Upper lobe of left lung (tissue), 4 donors: ENCODE measurements around the gene SCYGR1.

Source experiments
- CTCF ChIP-seq, 6 experiments: fragments of 450-650 bp in 4 of 6; fragments of 200-600 bp in 2 of 6; sonication (generic) in 2 of 6; IDR thresholded peaks; one replicate each; pipeline ENCODE4 v1.5.1; 2016 to 2019; ENCODE audit warnings: antibody characterized with exemption in 6 of 6
- EP300 ChIP-seq, 4 donors: sonication (generic); formaldehyde crosslinking; IDR thresholded peaks; one replicate each; pipeline ENCODE4 v1.5.1; 2017; ENCODE audit warnings: antibody characterized with exemption in 4 of 4, control low read depth in 2 of 4
- POLR2A ChIP-seq, 4 donors: fragments of 450-650 bp; IDR thresholded peaks; one replicate each; pipeline ENCODE4 v1.5.1; 2016 to 2017; ENCODE audit warnings: antibody characterized with exemption in 4 of 4, mild to moderate bottlenecking in 2 of 4
- POLR2AphosphoS5 ChIP-seq, 2 donors: sonication (generic); formaldehyde crosslinking; IDR thresholded peaks; one replicate each; pipeline ENCODE4 v1.5.1; 2017; ENCODE audit warnings: antibody characterized with exemption in 2 of 2

GRCh38 chr2:227411990-227412350, 24.2 kb upstream of the SCYGR1 start:
- TF ChIP-seq POLR2A (IDR thresholded peaks at IDR 0.05): no peak
- no peak for TF ChIP-seq CTCF (IDR thresholded peaks at IDR 0.05)
- no peak for TF ChIP-seq EP300 (IDR thresholded peaks at IDR 0.05)
- no peak for TF ChIP-seq POLR2AphosphoS5 (IDR thresholded peaks at IDR 0.05)
